ENCODE results near the gene TFDP2. TPM values are rescaled to one million over a fixed set of nuclear protein-coding genes. Genes with fewer than 3 reads are reported as not detected.
"Not testable (repeated sequence)": the region's sequence is repeated elsewhere in the genome, so short reads cannot be mapped to it uniquely, and the experiment has no call there.

Gene TFDP2
- total RNA-seq, 4 donors from 2014 or later: 18.2 to 286 (median 64.4) TPM

DNA sequence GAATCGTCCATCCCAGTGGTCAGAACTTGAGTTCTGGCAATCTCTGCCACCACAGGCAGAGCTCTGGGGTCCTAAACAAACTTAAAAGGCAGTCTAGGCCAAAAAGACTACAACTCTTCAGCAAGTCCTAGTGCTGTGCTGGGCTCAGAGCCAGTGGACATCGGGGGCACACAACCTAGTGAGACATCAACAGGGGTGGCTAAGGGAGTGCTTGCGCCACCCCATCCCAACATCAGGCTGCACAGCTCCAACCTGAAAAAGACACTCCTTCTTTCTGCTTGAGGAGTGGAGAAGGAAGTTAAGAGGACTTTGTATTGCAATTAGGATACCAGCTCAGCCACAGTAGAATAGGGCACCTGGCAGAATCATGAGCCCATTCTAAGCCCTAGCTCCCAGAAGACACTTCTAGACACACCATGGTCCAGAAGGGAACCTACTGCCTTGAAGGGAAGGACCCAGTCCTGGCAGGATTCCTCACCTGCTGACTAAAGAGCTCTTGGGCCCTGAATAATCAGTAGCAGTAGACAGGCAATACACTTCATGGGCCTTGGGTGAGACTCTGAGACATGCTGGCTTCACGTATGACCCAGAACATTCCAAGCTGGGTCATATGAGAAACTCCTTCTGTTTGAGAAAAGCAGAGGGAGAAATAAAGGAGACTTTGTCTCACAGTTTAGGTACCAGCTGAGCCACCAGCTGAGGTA lies 72.0 kb downstream of the TFDP2 start:
- Histone ChIP-seq H3K4me1 (no peaks in the 10 kb centered on the region), H3K27me3 (no peaks in the 10 kb centered on the region), H3K9me3 (no peaks in the 10 kb centered on the region), H3K27ac (no peak overlapping the region), H3K36me3 (no peaks in the 10 kb centered on the region), H3K4me3 (no peak overlapping the region)
- DNase-seq: no peak
- intact Hi-C loops (cut with DNase I; ENCODE audit: low total_unique reads): no loop called here
- no peak for TF ChIP-seq CTCF (IDR thresholded peaks at IDR 0.05)
- no peak for TF ChIP-seq POLR2A (IDR thresholded peaks at IDR 0.05)

- DNase-seq; intact Hi-C loops (cut with DNase I; ENCODE audit: low total_unique reads); H3K27ac ChIP-seq; H3K9me3 ChIP-seq; H3K4me3 ChIP-seq; H3K4me1 ChIP-seq; H3K36me3 ChIP-seq; H3K27me3 ChIP-seq: not testable (repeated sequence)
Observed at GRCh38 chr3:142075656-142076055, 73.7 kb downstream of the TFDP2 start.

GRCh38 chr3:142072816-142073215 lies 76.5 kb downstream of the TFDP2 start:
- no peaks in the 10 kb centered on the region for H3K4me1 ChIP-seq
- H3K36me3 ChIP-seq: no peaks in the 10 kb centered on the region
- H3K27ac ChIP-seq: no peak overlapping the region
- H3K27me3 ChIP-seq: no peaks in the 10 kb centered on the region
- no peak for TF ChIP-seq POLR2A (IDR thresholded peaks at IDR 0.05)
- no peak for TF ChIP-seq CTCF (IDR thresholded peaks at IDR 0.05)
- intact Hi-C loops (cut with DNase I; ENCODE audit: low total_unique reads): no loop called here
- H3K9me3 ChIP-seq: no peaks in the 10 kb centered on the region
- DNase-seq: no peak
- no peak overlapping the region for H3K4me3 ChIP-seq

GRCh38 chr3:142065932-142066331 lies 83.4 kb downstream of the TFDP2 start:
- no peak for DNase-seq
- H3K27ac ChIP-seq: no peak overlapping the region
- H3K9me3 ChIP-seq: no peaks in the 10 kb centered on the region
- no peaks in the 10 kb centered on the region for H3K27me3 ChIP-seq
- no peak overlapping the region for H3K4me3 ChIP-seq
- intact Hi-C loops (cut with DNase I; ENCODE audit: low total_unique reads): no loop called here
- H3K36me3 ChIP-seq: no peaks in the 10 kb centered on the region
- TF ChIP-seq CTCF (IDR thresholded peaks at IDR 0.05): no peak
- no peak for TF ChIP-seq POLR2A (IDR thresholded peaks at IDR 0.05)
- no peaks in the 10 kb centered on the region for H3K4me1 ChIP-seq

DNA sequence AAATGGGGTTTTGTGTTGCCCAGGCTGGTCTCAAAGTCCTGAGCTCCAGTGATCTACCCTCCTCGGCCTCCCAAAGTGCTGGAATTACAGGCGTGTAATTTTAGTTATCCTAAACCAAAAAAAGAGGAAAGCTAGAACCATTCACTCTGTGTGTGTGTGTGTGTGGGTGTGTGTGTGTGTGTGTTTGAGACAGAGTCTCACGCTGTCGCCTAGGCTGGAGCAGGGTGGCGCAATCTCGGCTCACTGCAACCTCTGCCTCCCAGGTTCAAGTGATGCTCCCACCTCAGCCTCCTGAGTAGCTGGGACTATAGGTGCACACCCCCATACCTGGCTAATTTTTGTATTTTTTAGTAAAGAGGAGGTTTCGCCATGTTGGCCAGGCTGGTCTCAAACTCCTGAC lies 84.0 kb downstream of the TFDP2 start:
- no peaks in the 10 kb centered on the region for H3K27me3 ChIP-seq
- no peak for TF ChIP-seq POLR2A (IDR thresholded peaks at IDR 0.05)
- no peaks in the 10 kb centered on the region for H3K4me1 ChIP-seq
- H3K4me3 ChIP-seq: no peak overlapping the region
- no peak for DNase-seq
- intact Hi-C loops (cut with DNase I; ENCODE audit: low total_unique reads): no loop called here
- no peaks in the 10 kb centered on the region for H3K9me3 ChIP-seq
- H3K36me3 ChIP-seq: no peaks in the 10 kb centered on the region
- no peak overlapping the region for H3K27ac ChIP-seq

DNA sequence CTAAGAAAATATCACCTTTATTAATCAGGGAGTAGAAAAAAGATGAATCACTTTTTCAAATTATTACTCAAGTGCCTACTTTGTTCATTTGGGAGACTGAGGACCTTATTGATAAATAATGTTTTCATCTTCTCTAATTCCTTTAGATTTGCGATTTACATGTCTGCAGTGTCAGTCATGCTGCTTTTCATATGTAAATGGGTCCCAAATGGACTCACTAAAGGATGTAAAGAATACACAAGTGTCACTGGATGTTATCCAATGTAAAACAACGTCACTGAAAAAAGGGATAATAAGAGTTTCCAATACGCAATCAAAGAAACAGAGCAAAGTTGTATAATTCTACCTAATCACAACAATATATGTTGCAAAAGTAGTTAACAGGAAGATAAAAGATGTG lies 84.9 kb downstream of the TFDP2 start:
- intact Hi-C loops (cut with DNase I; ENCODE audit: low total_unique reads): no loop called here
- Histone ChIP-seq H3K9me3 (no peaks in the 10 kb centered on the region), H3K36me3 (no peaks in the 10 kb centered on the region), H3K4me3 (no peak overlapping the region), H3K27ac (no peak overlapping the region), H3K4me1 (no peaks in the 10 kb centered on the region), H3K27me3 (no peaks in the 10 kb centered on the region)
- no peak for TF ChIP-seq POLR2A (IDR thresholded peaks at IDR 0.05)
- no peak for TF ChIP-seq CTCF (IDR thresholded peaks at IDR 0.05)
- no peak for DNase-seq
